ENCODE data around the gene SLC35F1. TPM values are rescaled to one million over a fixed set of nuclear protein-coding genes. Genes with fewer than 3 reads are reported as not detected.

The SLC35F1 gene
- total RNA-seq, 2 experiments from 2014 or later: 0.09 TPM

GRCh38 chr6:118319894-118320649, 413.0 kb downstream of the SLC35F1 start:
- H3K36me3 Mint-ChIP-seq (ENCODE audit: low read depth): no peaks in the 10 kb centered on the region
- POLR2A ChIA-PET: no interaction called here
- intact Hi-C loops (cut with micrococcal nuclease): no loop called here
- no peak overlapping the region for H3K27ac Mint-ChIP-seq
- ATAC-seq: no peak
- H3K4me1 Mint-ChIP-seq (ENCODE audit: low read depth): no peaks in the 10 kb centered on the region
- no peak for TF ChIP-seq CTCF (IDR thresholded peaks at IDR 0.05)
- H3K27me3 Mint-ChIP-seq: no peaks in the 10 kb centered on the region
- H3K9me3 Mint-ChIP-seq: no peaks in the 10 kb centered on the region
- DNase-seq: no peak
- CTCF ChIA-PET: no interaction called here
- no peak overlapping the region for H3K4me3 Mint-ChIP-seq

- Mint-ChIP-seq H3K36me3 (ENCODE audit: low read depth) (no peaks in the 10 kb centered on the region), H3K9me3 (no peaks in the 10 kb centered on the region), H3K27me3 (no peaks in the 10 kb centered on the region), H3K27ac (no peak overlapping the region), H3K4me3 (no peak overlapping the region), H3K4me1 (ENCODE audit: low read depth) (no peaks in the 10 kb centered on the region)
- intact Hi-C loops (cut with micrococcal nuclease): no loop called here
- ChIA-PET POLR2A (no interaction called here), CTCF (no interaction called here)
- DNase-seq (no peak), ATAC-seq (no peak)
- TF ChIP-seq CTCF (IDR thresholded peaks at IDR 0.05): no peak
Measured at GRCh38 chr6:118320652-118321051, 413.6 kb downstream of the SLC35F1 start.

- no peaks in the 10 kb centered on the region for H3K36me3 Mint-ChIP-seq (ENCODE audit: low read depth)
- no peaks in the 10 kb centered on the region for H3K4me1 Mint-ChIP-seq (ENCODE audit: low read depth)
- ChIA-PET CTCF (no interaction called here), POLR2A (no interaction called here)
- ATAC-seq (no peak), DNase-seq (no peak)
- no peak overlapping the region for H3K4me3 Mint-ChIP-seq
- intact Hi-C loops (cut with micrococcal nuclease): no loop called here
- no peak for TF ChIP-seq CTCF (IDR thresholded peaks at IDR 0.05)
- H3K27ac Mint-ChIP-seq: no peak overlapping the region
- H3K27me3 Mint-ChIP-seq: no peaks in the 10 kb centered on the region
- H3K9me3 Mint-ChIP-seq: no peaks in the 10 kb centered on the region
Measured at GRCh38 chr6:118324116-118324515, 417.1 kb downstream of the SLC35F1 start.

GRCh38 chr6:118325220-118325860, 418.3 kb downstream of the SLC35F1 start:
- Mint-ChIP-seq H3K4me3 (no peak overlapping the region), H3K9me3 (no peaks in the 10 kb centered on the region), H3K36me3 (ENCODE audit: low read depth) (no peaks in the 10 kb centered on the region), H3K27me3 (no peaks in the 10 kb centered on the region), H3K27ac (no peak overlapping the region), H3K4me1 (ENCODE audit: low read depth) (no peaks in the 10 kb centered on the region)
- TF ChIP-seq CTCF (IDR thresholded peaks at IDR 0.05): no peak
- intact Hi-C loops (cut with micrococcal nuclease): no loop called here
- ChIA-PET POLR2A (no interaction called here), CTCF (interaction anchor here (1.1 kb wide), 1 partner anchor 40 kb away, joined by 3 read pairs; no protein-coding TSS in a partner anchor)
- DNase-seq (no peak), ATAC-seq (no peak)

- DNase-seq: no peak
- CTCF ChIA-PET: no interaction called here
- no peak for TF ChIP-seq CTCF (IDR thresholded peaks at IDR 0.05)
Measured at GRCh38 chr6:118326712-118327111, 419.6 kb downstream of the SLC35F1 start.

More at GRCh38 chr6:118326712-118327111, 419.6 kb downstream of the SLC35F1 start:
- no peaks in the 10 kb centered on the region for H3K27me3 Mint-ChIP-seq
- POLR2A ChIA-PET: no interaction called here
- no peak for ATAC-seq
- H3K4me1 Mint-ChIP-seq (ENCODE audit: low read depth): no peaks in the 10 kb centered on the region
- H3K27ac Mint-ChIP-seq: no peak overlapping the region
- H3K4me3 Mint-ChIP-seq: no peak overlapping the region
- no peaks in the 10 kb centered on the region for H3K36me3 Mint-ChIP-seq (ENCODE audit: low read depth)
- H3K9me3 Mint-ChIP-seq: no peaks in the 10 kb centered on the region
- intact Hi-C loops (cut with micrococcal nuclease): no loop called here

Measured in activated CD8-positive, alpha-beta T cell treated with anti-CD3 and anti-CD28 coated beads for 36 hours (primary cell).